ENCODE results near the gene GNG14.
A peak's percentile ranks its signal among the peaks of the same experiment; 100 is the strongest.
"Not testable (repeated sequence)": the region's sequence is repeated elsewhere in the genome, so short reads cannot be mapped to it uniquely, and the experiment has no call there.

GRCh38 chr19:12712077-12712476 is 24.3 kb downstream of the GNG14 start:
- peak; percentile 24 to 49 (median 36) for TF ChIP-seq CTCF (IDR thresholded peaks at IDR 0.05)
- TF ChIP-seq POLR2AphosphoS5 (IDR thresholded peaks at IDR 0.05): not testable (repeated sequence)

Measured in esophagus muscularis mucosa (tissue), 3 donors.